HL-60 (cell line): ENCODE data around the gene TMEM121.

Experiments used
- GABPA ChIP-seq: IDR thresholded peaks from 2 replicates; pipeline ENCODE4 v1.6.1; 2012; ENCODE audit warnings: low read depth
- POLR2AphosphoS5 ChIP-seq: IDR thresholded peaks from 2 replicates; pipeline ENCODE4 v1.6.1; 2012; ENCODE audit warnings: low read depth
- TF ChIP-seq, protein P1 (sequence below): IDR thresholded peaks from one replicate; pipeline ENCODE4 v1.5.1; 2011; ENCODE audit warnings: low read length, control low read depth, inconsistent platforms; ENCODE audit not compliant: insufficient read depth

DNA sequence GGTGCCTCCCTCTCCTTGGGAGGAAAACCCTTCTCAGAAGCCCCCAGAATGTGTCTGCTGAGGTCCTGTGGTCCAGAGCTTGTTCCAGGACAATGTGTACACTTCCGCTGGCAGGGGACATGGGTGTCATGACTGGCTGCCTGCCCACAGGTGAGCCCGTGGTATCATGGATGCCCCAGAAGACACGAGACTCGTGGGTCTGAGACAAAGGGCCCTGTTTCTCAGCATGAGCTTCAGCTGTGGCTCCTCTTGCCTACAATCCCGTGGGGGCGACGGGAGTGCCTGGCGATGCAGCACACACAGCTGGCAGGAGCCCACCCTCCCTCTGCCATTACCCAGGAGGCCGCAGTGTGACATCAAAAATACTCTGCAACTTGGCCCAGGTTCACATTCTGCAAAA lies 7.0 kb downstream of the TMEM121 start:
- TF ChIP-seq GABPA, result no peak
- TF ChIP-seq, protein P1, sequence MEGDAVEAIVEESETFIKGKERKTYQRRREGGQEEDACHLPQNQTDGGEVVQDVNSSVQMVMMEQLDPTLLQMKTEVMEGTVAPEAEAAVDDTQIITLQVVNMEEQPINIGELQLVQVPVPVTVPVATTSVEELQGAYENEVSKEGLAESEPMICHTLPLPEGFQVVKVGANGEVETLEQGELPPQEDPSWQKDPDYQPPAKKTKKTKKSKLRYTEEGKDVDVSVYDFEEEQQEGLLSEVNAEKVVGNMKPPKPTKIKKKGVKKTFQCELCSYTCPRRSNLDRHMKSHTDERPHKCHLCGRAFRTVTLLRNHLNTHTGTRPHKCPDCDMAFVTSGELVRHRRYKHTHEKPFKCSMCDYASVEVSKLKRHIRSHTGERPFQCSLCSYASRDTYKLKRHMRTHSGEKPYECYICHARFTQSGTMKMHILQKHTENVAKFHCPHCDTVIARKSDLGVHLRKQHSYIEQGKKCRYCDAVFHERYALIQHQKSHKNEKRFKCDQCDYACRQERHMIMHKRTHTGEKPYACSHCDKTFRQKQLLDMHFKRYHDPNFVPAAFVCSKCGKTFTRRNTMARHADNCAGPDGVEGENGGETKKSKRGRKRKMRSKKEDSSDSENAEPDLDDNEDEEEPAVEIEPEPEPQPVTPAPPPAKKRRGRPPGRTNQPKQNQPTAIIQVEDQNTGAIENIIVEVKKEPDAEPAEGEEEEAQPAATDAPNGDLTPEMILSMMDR, result no peak
- TF ChIP-seq POLR2AphosphoS5, result no peak
